CD4-positive, alpha-beta T cell (primary cell): ENCODE data around the gene HFM1. TPM values are rescaled to one million over a fixed set of nuclear protein-coding genes. Genes with fewer than 3 reads are reported as not detected.

Source experiments
- ATAC-seq: fragments of 200-7000 bp; cut with Tn5 transposase; one replicate; pipeline ENCODE4 v1.10.0; 2022; ENCODE audit warnings: mild to moderate bottlenecking; ENCODE audit not compliant: poor library complexity
- CTCF ChIA-PET: fragments of 350-600 bp; sonication (Branson Sonifier 250); formaldehyde crosslinking; loops from one replicate; lab custom pipeline; 2021; ENCODE audit warnings: antibody characterized with exemption, inconsistent platforms; lab: Charles Lee
- POLR2A ChIA-PET: fragments of 350-600 bp; sonication (Branson Sonifier 250); formaldehyde crosslinking; loops from one replicate; lab custom pipeline; 2021; ENCODE audit warnings: antibody characterized with exemption, inconsistent platforms; lab: Charles Lee
- DNase-seq, 14 experiments: peaks; one replicate each; pipeline ENCODE4 v3.0.0-alpha.2; 2013 to 2020; ENCODE audit warnings: mixed read lengths in 2 of 14
- H3K27ac ChIP-seq, 2 donors: one replicate each; pipeline versions ENCODE4 v1.5.1 to v1.7.0; 2013; ENCODE audit warnings: low read length in 2 of 2, low read depth in 1 of 2, mild to moderate bottlenecking in 1 of 2
- H3K27me3 ChIP-seq, 2 experiments: 1 replicate in 1 of 2; 2 replicates in 1 of 2; pipeline versions ENCODE4 v1.6.1 to v1.7.0; 2013; ENCODE audit warnings: low read length in 2 of 2, control low read depth in 1 of 2, mild to moderate bottlenecking in 1 of 2, moderate library complexity in 1 of 2; ENCODE audit not compliant: insufficient read depth in 2 of 2, control insufficient read depth in 1 of 2
- H3K36me3 ChIP-seq: one replicate; pipeline ENCODE4 v1.6.1; 2013; ENCODE audit warnings: low read length, control low read depth; ENCODE audit not compliant: insufficient read depth
- H3K4me1 ChIP-seq: one replicate; pipeline ENCODE4 v1.6.1; 2013; ENCODE audit warnings: low read length, control low read depth; ENCODE audit not compliant: insufficient read depth
- H3K4me3 ChIP-seq: one replicate; pipeline ENCODE4 v1.5.1; 2013; ENCODE audit warnings: mild to moderate bottlenecking, low read length, moderate library complexity
- H3K9me3 ChIP-seq, 2 experiments: 1 replicate in 1 of 2; 2 replicates in 1 of 2; pipeline versions ENCODE4 v1.6.1 to v1.7.0; 2013; ENCODE audit warnings: low read length in 2 of 2, mild to moderate bottlenecking in 2 of 2, control low read depth in 1 of 2, moderate library complexity in 1 of 2; ENCODE audit not compliant: control insufficient read depth in 1 of 2, insufficient read depth in 1 of 2
- H3K27ac Mint-ChIP-seq: one replicate; pipeline ENCODE4 v1.8.0; 2020; ENCODE audit warnings: mixed read lengths
- H3K27me3 Mint-ChIP-seq: one replicate; pipeline ENCODE4 v1.8.0; 2021; ENCODE audit warnings: mixed read lengths
- H3K36me3 Mint-ChIP-seq: one replicate; pipeline ENCODE4 v1.8.0; 2021; ENCODE audit warnings: low read depth, mixed read lengths
- H3K4me1 Mint-ChIP-seq: one replicate; pipeline ENCODE4 v1.8.0; 2021; ENCODE audit warnings: low read depth, mixed read lengths
- H3K4me3 Mint-ChIP-seq: one replicate; pipeline ENCODE4 v1.8.0; 2020; ENCODE audit warnings: mild to moderate bottlenecking, mixed read lengths
- H3K9me3 Mint-ChIP-seq: one replicate; pipeline ENCODE4 v1.8.0; 2020; ENCODE audit warnings: mixed read lengths
- intact Hi-C, 2 experiments: fragments of 100-400 bp; cut with DNase I in 1 of 2; cut with micrococcal nuclease in 1 of 2; formaldehyde crosslinking; loops; one replicate each; pipeline versions ENCODE4 v1.15.1 to v1.9.0; 2023 to 2025; cut with DNase I, micrococcal nuclease
- total RNA-seq, 174 experiments: library from RNA in 2 of 174; stranded (reverse) in 2 of 174; gene quantifications; one replicate each; pipeline ENCODE4 v1.2.3 and lab custom pipeline; 2021 to 2026
- TF ChIP-seq, protein P1 (sequence below): fragments of 200-600 bp; IDR thresholded peaks from one replicate; pipeline ENCODE4 v1.8.0; 2022; ENCODE audit warnings: antibody characterized with exemption, mild to moderate bottlenecking

The HFM1 gene
- total RNA-seq, 2 experiments from 2014 or later, result not detected

DNA sequence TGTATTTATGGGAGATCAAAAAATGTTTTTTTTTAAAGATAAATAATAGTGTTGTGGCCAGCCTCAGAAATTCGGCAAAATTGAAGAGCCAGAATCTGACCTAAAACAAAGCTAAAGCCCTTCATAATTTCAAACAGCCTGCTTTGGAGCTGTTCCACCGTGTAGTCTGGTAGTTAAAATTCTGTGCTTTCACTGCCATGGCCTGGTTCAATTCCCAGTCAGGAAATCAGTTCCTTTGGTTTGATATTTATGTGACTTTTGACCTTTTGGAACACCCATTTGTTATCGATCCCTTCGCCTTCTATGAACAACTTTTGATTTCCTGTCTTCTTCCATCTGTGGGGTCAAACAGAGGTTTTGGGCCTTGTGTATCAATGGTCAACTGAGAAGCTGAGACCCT, 179.8 kb downstream of the HFM1 start:
- Histone ChIP-seq H3K4me1 (no peaks in the 10 kb centered on the region), H3K9me3 (no peaks in the 10 kb centered on the region), H3K27me3 (no peaks in the 10 kb centered on the region), H3K4me3 (no peak overlapping the region), H3K27ac (no peak overlapping the region), H3K36me3 (no peaks in the 10 kb centered on the region)
- TF ChIP-seq, protein P1, sequence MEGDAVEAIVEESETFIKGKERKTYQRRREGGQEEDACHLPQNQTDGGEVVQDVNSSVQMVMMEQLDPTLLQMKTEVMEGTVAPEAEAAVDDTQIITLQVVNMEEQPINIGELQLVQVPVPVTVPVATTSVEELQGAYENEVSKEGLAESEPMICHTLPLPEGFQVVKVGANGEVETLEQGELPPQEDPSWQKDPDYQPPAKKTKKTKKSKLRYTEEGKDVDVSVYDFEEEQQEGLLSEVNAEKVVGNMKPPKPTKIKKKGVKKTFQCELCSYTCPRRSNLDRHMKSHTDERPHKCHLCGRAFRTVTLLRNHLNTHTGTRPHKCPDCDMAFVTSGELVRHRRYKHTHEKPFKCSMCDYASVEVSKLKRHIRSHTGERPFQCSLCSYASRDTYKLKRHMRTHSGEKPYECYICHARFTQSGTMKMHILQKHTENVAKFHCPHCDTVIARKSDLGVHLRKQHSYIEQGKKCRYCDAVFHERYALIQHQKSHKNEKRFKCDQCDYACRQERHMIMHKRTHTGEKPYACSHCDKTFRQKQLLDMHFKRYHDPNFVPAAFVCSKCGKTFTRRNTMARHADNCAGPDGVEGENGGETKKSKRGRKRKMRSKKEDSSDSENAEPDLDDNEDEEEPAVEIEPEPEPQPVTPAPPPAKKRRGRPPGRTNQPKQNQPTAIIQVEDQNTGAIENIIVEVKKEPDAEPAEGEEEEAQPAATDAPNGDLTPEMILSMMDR, result no peak
- Mint-ChIP-seq H3K27me3 (peaks cover 5% of the 10 kb centered on the region), H3K4me1 (no peaks in the 10 kb centered on the region), H3K27ac (no peak overlapping the region), H3K4me3 (no peak overlapping the region), H3K36me3 (no peaks in the 10 kb centered on the region), H3K9me3 (peaks cover 9% of the 10 kb centered on the region)
- no peak for ATAC-seq
- ChIA-PET POLR2A (no interaction called here), CTCF (no interaction called here)
- DNase-seq, result no peak
- intact Hi-C loops, result no loop called here

GRCh38 chr1:91221017-91221416, 183.6 kb downstream of the HFM1 start:
- Mint-ChIP-seq H3K27me3 (peaks cover 5% of the 10 kb centered on the region), H3K4me1 (no peaks in the 10 kb centered on the region), H3K4me3 (no peak overlapping the region), H3K36me3 (no peaks in the 10 kb centered on the region), H3K27ac (no peak overlapping the region), H3K9me3 (peaks cover 19% of the 10 kb centered on the region)
- CTCF ChIA-PET, result no interaction called here
- Histone ChIP-seq H3K4me3 (no peak overlapping the region), H3K9me3 (no peaks in the 10 kb centered on the region), H3K4me1 (no peaks in the 10 kb centered on the region), H3K27ac (no peak overlapping the region), H3K36me3 (no peaks in the 10 kb centered on the region), H3K27me3 (peaks cover 0 to 4% of the 10 kb centered on the region in 2 experiments)
- ATAC-seq (no peak), DNase-seq (no peak)
- intact Hi-C loops, result no loop called here
- POLR2A ChIA-PET, result no interaction called here
- TF ChIP-seq, protein P1, result no peak

DNA sequence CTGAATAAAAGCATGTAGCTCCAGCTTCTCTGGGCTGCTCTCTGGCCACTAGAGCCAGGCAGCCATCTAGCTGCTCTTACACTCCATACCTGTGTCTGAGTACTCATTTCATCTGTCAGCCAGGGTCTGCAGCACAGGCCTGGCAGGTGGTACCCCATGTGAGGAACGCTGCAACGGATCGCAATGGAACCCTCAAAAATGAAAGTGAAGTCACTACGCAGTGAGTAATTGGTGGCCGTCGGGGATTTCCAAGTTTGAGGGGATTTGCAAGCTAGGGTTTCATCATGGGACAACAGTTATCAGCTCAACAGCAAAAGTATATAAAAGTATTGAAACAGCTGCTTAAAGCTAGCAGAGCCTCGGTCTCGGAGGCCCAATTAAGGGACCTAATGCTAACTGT, 186.7 kb downstream of the HFM1 start:
- intact Hi-C loops, result no loop called here
- Histone ChIP-seq H3K9me3 (no peaks in the 10 kb centered on the region), H3K36me3 (no peaks in the 10 kb centered on the region), H3K27ac (no peak overlapping the region), H3K27me3 (peaks cover 0 to 4% of the 10 kb centered on the region in 2 experiments), H3K4me1 (no peaks in the 10 kb centered on the region), H3K4me3 (no peak overlapping the region)
- DNase-seq, result no peak
- Mint-ChIP-seq H3K9me3 (peaks cover 19% of the 10 kb centered on the region), H3K27me3 (peaks cover 5% of the 10 kb centered on the region), H3K36me3 (no peaks in the 10 kb centered on the region), H3K4me3 (no peak overlapping the region), H3K27ac (no peak overlapping the region), H3K4me1 (no peaks in the 10 kb centered on the region)
- ATAC-seq, result no peak
- TF ChIP-seq, protein P1, result no peak
- ChIA-PET POLR2A (no interaction called here), CTCF (no interaction called here)

Other genes with a start within 250 kb of the HFM1 start
- gene CDC7, start 96.0 kb upstream of the HFM1 start, total RNA-seq, result 1 to 10 TPM; 4.2 to 4.8 TPM